ENCODE data around the gene LPCAT2. TPM values are rescaled to one million over a fixed set of nuclear protein-coding genes. Genes with fewer than 3 reads are reported as not detected.

LPCAT2 gene
- polyA plus RNA-seq, 1 experiment = 20.6 TPM

DNA sequence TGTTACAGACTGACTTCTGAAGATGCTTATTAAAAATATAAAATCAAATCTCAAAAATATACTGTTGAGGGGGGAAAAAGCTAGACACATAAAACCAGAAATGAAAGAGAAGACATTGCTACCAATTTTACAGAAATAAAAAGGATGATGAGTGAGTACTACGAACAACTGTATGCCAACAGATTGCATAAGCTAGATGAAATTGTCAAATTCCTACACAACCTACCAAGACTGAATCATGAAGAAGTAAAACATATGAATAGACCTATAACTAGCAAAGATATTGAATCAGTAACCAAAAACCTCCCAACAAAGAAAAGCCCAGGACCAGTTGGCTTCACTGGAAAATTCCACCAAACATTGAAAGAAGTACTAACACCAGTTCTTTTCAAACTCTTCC is 54.1 kb downstream of the LPCAT2 start:
- no peak overlapping the region for H3K4me3 ChIP-seq (ENCODE audit: low read depth, low read length)
- ChIA-PET CTCF (interaction anchor here (2.1 to 3.0 kb wide), 2 partner anchors 96 to 98 kb away, joined by 8 to 26 read pairs; no protein-coding TSS in a partner anchor), POLR2A (no interaction called here)
- no peaks in the 10 kb centered on the region for H3K9me3 ChIP-seq (ENCODE audit: control insufficient read depth, insufficient read depth, low read length)
- H3K27me3 ChIP-seq (ENCODE audit: control insufficient read depth, insufficient read depth, low read length) = no peaks in the 10 kb centered on the region
- H3K27ac ChIP-seq (ENCODE audit: low read depth, low read length) = no peak overlapping the region
- no peak for DNase-seq (ENCODE audit: low read depth, low spot score)
- TF ChIP-seq, protein P1, sequence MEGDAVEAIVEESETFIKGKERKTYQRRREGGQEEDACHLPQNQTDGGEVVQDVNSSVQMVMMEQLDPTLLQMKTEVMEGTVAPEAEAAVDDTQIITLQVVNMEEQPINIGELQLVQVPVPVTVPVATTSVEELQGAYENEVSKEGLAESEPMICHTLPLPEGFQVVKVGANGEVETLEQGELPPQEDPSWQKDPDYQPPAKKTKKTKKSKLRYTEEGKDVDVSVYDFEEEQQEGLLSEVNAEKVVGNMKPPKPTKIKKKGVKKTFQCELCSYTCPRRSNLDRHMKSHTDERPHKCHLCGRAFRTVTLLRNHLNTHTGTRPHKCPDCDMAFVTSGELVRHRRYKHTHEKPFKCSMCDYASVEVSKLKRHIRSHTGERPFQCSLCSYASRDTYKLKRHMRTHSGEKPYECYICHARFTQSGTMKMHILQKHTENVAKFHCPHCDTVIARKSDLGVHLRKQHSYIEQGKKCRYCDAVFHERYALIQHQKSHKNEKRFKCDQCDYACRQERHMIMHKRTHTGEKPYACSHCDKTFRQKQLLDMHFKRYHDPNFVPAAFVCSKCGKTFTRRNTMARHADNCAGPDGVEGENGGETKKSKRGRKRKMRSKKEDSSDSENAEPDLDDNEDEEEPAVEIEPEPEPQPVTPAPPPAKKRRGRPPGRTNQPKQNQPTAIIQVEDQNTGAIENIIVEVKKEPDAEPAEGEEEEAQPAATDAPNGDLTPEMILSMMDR (IDR thresholded peaks at IDR 0.05; ENCODE audit: low read depth, low read length) = no peak

DNA sequence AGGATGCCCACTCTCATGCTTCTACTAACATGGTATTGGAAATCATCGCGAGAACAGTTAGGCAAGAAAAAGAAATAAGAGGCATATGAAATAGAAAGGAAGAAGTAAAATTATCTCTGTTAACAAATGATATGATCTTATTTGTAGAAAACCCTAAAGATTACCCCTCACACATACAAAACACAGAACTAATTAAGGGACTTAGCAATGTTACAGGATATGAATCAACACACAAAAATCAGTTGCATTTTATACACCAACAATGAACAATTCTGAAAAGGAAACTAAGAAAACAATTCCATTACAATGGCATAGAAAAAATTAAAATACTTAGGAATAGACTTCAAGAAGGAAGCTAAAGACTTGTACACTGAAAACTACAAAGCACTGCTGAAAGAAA is 54.9 kb downstream of the LPCAT2 start:
- ChIA-PET CTCF (interaction anchor here (0.9 to 2.1 kb wide), 2 partner anchors 97 to 98 kb away, joined by 3 to 8 read pairs; no protein-coding TSS in a partner anchor), POLR2A (no interaction called here)
- Histone ChIP-seq H3K4me3 (ENCODE audit: low read depth, low read length) (no peak overlapping the region), H3K9me3 (ENCODE audit: control insufficient read depth, insufficient read depth, low read length) (no peaks in the 10 kb centered on the region), H3K27ac (ENCODE audit: low read depth, low read length) (no peak overlapping the region), H3K27me3 (ENCODE audit: control insufficient read depth, insufficient read depth, low read length) (no peaks in the 10 kb centered on the region)
- DNase-seq (ENCODE audit: low read depth, low spot score) = no peak
- TF ChIP-seq, protein P1 (IDR thresholded peaks at IDR 0.05; ENCODE audit: low read depth, low read length) = no peak

DNA sequence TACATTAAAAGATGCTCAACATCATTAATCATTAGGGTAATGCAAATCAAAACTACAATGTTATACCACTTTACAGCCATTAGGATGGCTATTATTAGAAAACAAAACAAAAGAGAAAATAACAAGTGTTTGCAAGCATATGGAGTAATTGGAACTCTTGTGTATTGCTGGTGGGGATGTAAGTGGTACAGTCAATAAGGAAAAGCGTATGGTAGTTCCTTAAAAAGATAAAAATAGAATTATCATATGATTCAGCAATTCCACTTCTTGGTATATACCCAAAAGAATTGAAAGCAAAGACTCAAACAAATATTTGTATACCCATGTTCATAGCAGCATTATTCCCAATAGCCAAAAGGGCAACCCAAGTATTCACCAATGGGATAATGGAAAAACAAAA is 56.2 kb downstream of the LPCAT2 start:
- POLR2A ChIA-PET = no interaction called here
- no peaks in the 10 kb centered on the region for H3K27me3 ChIP-seq (ENCODE audit: control insufficient read depth, insufficient read depth, low read length)
- H3K27ac ChIP-seq (ENCODE audit: low read depth, low read length) = no peak overlapping the region
- H3K4me3 ChIP-seq (ENCODE audit: low read depth, low read length) = no peak overlapping the region
- DNase-seq (ENCODE audit: low read depth, low spot score) = no peak
- TF ChIP-seq, protein P1 (IDR thresholded peaks at IDR 0.05; ENCODE audit: low read depth, low read length) = no peak
- H3K9me3 ChIP-seq (ENCODE audit: control insufficient read depth, insufficient read depth, low read length) = no peaks in the 10 kb centered on the region
- CTCF ChIA-PET = interaction anchor here (5.6 kb wide), 1 partner anchor 100 kb away, joined by 40 read pairs; no protein-coding TSS in a partner anchor

DNA sequence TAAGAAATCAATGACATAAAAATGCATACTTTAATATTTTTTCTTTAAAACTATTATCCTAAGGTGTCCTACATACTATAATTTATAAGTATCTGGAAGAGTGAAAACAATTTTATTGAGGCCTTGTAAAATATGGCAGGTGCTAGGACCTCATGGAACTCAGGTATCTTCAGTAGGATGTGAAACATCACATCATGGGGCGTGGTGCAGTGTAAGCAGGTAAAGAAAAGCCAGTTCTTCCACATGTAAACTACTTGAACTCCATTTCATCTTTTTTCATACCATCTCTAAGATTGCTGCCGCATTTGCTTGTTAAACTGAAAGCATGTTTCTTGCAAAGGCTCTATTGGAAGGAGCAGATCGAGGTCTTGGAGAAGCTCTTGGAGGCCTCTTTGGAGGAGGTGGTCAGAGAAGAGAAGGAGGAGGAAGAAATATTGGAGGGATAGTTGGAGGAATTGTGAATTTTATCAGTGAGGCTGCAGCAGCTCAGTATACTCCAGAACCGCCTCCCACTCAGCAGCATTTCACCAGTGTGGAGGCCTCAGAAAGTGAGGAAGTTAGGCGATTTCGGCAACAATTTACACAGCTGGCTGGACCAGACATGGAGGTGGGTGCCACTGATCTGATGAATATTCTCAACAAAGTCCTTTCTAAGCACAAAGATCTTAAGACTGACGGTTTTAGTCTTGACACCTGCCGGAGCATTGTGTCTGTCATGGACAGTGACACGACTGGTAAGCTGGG is 57.7 kb downstream of the LPCAT2 start, which contains the start of gene CAPNS2:
Gene CAPNS2 (plus strand): TSS at position 253 of the 744 bp plus-strand sequence. CDS start 73 bp downstream, at position 326.
- DNase-seq (ENCODE audit: low read depth, low spot score) = no peak
- POLR2A ChIA-PET = no interaction called here
- no peaks in the 10 kb centered on the region for H3K27me3 ChIP-seq (ENCODE audit: control insufficient read depth, insufficient read depth, low read length)
- no peak within 1 kb of the TSS for H3K4me3 ChIP-seq (ENCODE audit: low read depth, low read length)
- H3K9me3 ChIP-seq (ENCODE audit: control insufficient read depth, insufficient read depth, low read length) = no peaks in the 10 kb centered on the region
- CTCF ChIA-PET = interaction anchor here (1.3 to 5.6 kb wide), 3 partner anchors 10 to 135 kb away, joined by 4 to 40 read pairs (median 5); no protein-coding TSS in a partner anchor
- no peak within 1 kb of the TSS for H3K27ac ChIP-seq (ENCODE audit: low read depth, low read length)
- TF ChIP-seq, protein P1 (IDR thresholded peaks at IDR 0.05; ENCODE audit: low read depth, low read length) = no peak

DNA sequence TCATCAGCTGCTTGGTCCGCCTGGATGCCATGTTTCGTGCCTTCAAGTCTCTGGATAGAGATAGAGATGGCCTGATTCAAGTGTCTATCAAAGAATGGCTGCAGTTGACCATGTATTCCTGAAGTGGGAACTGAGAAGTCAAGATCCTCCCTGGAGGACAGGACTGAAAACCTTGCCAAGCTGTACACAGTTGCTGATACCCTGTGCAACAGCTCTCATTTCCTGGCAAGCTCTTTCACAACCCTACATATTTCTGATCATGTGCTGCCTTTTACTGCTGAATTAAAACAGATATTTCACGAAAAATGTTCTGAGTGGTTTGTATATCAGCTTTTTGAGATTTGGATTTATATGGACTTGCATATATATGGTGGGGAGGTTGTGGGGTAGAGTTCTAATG is 58.5 kb downstream of the LPCAT2 start:
- Histone ChIP-seq H3K4me3 (ENCODE audit: low read depth, low read length) (no peak overlapping the region), H3K9me3 (ENCODE audit: control insufficient read depth, insufficient read depth, low read length) (no peaks in the 10 kb centered on the region), H3K27ac (ENCODE audit: low read depth, low read length) (no peak overlapping the region), H3K27me3 (ENCODE audit: control insufficient read depth, insufficient read depth, low read length) (no peaks in the 10 kb centered on the region)
- TF ChIP-seq, protein P1 (IDR thresholded peaks at IDR 0.05; ENCODE audit: low read depth, low read length) = no peak
- POLR2A ChIA-PET = interaction anchor here (0.8 kb wide), 1 partner anchor 58 kb away, joined by 3 read pairs; no protein-coding TSS in a partner anchor
- CTCF ChIA-PET = interaction anchor here (1.3 to 5.6 kb wide), 3 partner anchors 9 to 135 kb away, joined by 4 to 40 read pairs (median 5); no protein-coding TSS in a partner anchor
- DNase-seq (ENCODE audit: low read depth, low spot score) = no peak

Measured in AG04450 (cell line).